Smooth muscle cell of the brain vasculature (primary cell): ENCODE measurements around the gene ATRIP.
A peak's percentile ranks its signal among the peaks of the same experiment; 100 is the strongest.
"Not testable (repeated sequence)": the region's sequence is repeated elsewhere in the genome, so short reads cannot be mapped to it uniquely, and the experiment has no call there.

Source experiments
- DNase-seq: peaks from one replicate; pipeline ENCODE4 v3.0.0-alpha.2; 2012; ENCODE audit warnings: low read depth, low spot score

Gene ATRIP

DNA sequence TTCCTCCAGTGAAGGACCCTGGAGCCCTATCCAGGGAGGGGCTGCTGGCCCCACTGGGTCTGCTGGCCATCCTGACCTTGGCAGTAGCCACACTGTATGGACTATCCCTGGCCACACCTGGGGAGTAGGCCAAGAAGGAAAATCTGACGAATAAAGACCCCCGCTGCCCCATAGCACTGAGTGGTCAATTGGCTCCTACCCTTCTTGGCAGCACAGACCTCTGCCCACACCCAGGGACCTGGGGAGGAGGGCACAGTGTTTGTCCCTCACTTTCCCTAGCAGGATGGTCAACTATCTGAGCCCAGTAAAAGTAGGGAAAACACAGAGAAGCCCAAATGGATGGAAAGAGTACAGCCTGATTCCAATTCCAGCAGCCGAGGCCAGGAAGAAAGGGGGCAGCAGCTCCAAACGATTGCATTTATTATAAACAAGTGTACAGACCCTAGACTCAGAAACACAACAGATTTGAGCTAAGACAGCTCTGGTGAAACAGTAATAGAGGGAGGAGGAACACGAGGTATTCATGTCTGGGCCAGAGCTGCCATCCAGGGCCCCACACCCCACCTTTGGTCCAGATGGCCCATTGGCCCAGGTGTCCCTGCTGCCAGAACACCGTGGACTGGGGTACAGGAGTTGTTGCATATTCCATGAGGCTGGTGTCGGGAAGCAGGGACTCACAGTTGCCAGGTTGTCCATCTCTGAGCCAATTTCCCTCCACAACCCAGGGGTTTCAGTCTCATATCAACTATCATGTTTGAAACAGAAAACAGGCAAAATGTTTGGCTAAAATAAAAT, 21.1 kb downstream of the ATRIP start:
- DNase-seq = no peak

DNA sequence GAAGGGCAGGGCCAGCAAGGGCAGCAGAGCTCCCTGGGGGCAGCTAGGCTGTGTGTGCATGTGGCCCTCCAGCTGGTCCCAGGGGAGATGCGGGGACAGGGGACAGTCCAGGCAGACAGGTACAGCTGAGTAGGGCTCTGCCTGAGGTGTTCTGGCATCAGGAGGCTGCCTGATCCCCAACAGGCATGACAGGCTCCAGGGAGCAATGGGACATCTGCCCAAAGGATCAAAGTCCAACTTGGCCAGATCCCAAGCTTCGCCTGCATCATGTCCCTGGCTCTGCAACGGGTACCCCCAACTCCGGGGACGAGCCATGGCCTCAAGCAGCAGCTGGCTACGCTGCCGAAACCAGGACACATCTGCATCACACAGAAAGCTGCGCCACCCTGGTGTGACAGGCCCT, 21.8 kb downstream of the ATRIP start:
- DNase-seq = no peak

DNA sequence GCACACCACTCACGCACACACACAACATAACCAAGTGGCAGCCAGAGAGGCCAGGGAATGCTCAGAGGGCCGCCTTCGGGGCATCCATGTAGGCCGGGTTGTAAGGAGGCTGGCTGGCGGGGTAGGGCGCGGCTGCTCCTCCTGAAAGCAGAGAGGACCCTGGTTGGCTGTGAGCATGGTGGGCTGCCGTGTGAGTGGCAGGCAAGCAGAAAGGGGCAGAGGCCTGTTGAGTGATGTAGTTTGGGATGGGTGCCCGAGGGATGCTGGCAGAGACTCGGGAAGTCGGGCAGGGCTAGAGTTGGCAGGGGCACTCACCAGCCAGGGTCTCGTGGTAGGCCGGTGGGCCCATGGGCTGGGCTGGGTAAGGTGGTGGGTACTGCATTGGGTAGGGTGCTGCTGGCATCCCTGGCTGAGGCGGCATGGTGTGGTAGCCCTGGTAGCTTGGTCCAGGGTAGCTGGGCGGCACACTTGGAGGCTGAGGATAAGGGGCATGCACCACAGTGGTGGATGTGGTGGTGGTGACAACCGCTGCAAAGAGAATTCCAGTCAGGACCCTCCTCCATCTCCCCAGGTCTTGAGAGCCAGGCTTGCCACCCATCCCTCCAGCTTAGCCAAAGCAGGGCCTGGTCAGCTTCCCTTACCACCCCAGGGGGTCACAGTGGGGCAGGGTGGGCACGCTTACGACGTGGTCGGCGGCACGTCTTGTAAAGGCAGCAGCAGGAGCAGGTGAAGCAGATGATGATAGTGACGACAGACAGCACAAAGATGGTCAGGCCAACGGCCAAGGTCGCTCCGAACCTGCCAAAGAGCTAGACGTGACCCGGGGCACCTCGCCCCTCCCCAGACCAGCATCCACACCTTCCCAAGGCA, 22.7 kb downstream of the ATRIP start:
- DNase-seq = no peak

DNA sequence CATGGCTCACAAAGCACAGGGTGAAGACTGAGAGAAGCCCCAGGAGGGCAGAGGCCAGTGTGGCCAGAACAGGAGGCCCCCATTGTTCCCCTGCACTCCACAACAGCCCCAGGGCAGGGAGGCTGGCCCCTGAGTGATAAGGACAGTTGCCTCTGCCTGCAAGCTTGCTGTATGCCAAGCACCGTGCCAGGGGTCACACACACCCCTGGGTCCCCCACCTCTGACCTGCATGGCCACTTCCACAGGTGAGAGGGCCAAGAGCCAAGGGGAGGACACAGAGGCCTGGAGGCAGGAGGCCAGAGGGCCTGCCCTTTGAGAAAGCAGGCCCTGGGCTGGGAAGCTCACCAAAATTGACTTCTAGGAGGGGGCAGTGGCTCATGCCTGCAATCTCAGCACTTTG, 23.7 kb downstream of the ATRIP start:
- no peak for DNase-seq

GRCh38 chr3:48472673-48472922, 26.1 kb downstream of the ATRIP start:
- DNase-seq = no peak

GRCh38 chr3:48472923-48473616, 26.5 kb downstream of the ATRIP start:
- DNase-seq = peak; percentile 74

GRCh38 chr3:48473617-48473952, 27.0 kb downstream of the ATRIP start:
- DNase-seq = no peak

DNA sequence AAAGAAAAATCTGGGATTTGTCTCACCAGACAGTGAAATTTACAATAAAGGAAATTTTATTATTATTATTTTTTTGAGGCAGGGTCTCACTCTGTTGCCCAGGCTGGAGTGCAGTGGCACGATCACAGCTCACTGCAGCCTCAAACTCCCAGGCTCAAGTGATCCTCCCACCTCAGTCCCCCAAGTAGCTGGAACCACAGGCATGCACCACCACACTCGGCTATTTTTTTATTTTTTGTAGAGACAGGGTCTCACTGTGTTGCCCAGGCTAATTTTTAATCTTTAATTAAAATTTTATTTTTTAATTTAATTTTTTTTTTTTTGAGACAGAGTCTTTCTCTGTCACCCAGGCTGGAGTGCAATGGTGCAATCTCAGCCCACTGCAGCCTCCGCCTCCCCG, 27.5 kb downstream of the ATRIP start:
- DNase-seq = not testable (repeated sequence)

DNA sequence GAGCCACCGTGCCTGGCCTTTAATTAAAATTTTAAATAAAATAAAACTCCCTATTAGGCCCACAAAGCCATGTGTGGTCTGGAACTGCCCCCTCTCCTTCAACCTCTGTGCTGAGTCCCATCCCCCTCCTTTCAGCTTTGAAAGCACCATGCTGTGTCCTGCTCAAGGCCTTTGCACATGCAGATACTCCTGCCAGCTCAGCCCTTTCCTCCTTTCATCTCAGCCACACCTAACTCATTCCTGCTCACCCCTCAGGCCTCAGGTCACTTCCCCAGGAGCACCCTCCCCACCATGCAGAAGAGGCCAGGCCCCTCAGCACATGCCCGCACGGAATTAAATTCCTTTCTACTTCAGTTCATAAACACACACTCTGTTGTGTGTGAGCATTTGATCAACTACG, 28.1 kb downstream of the ATRIP start:
- DNase-seq = no peak

DNA sequence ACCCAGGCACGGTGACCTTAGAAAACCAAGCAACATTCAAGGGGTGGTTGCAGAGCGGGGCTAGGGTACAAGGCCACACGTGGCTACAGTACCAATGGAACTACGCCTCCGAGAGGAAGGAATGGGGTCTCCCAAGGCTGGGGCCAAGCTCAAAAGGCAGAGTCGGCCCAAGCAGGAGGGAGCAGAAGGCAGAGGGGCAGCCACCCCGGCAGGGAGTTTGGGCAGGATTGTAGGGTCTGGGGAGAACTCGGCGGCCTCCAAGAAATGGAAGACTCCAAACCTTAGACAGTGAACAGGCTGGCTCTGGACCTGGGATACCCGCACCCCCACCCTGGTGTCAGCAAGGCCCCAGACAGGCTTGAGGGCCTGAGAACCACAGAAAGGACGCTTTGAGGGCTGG, 28.7 kb downstream of the ATRIP start:
- no peak for DNase-seq

DNA sequence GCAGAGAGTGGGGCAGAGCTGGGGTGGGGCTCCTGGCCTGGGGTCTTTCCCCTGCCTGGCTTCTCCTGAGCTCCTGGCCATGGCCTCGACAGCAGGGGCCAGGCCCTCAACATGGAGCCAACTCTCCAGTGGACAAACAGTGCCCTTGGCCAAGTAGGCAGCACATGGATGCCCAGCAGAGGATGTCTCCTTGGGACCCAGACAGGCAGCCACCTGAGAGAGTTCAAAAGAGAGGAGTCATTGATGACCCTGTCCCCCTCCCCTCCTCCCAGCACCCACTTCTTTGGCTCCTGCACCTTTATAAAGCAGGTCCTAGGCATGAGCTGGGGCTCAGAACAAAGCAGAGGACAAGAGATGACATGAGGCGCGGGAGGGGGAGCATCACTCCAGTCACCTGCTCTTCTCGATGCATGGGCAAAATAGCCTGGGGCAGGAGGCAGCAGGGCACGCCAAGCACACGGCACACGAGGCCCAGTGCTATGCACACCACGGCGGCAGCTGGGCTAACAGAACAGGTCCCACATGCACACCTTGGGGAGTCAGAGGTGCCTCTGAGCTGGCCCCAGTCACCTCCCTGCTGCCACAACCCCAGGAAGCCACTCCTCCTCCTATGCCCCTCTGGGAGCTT, 30.0 kb downstream of the ATRIP start:
- DNase-seq = no peak

DNA sequence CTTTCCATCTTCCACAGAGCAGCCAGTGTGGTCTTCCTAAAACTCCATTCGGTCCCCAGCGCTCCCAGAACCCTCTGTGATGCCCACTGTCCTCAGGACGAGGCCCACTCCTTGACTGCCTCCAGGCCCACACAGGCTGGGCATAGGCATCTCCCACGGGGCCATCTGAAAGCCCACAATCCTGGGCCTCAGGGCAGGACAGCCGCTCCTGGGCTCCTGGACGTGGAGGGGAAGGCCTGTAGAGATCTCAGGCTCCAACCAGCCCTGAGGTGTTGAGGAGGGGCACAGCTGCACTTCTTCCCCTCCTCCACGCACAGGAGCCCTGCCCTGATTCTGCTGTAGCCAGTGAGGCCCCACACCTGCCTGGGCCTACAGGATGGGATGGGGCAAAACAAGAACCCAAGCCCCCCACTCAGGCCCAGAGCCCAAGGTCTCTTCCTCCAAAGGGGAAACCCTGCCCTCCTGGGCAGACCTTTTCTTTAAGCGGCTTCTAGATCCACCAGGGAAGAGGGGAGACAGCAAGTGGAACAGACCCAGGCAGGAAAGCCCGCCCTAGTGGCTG, 31.5 kb downstream of the ATRIP start:
- DNase-seq = no peak

DNA sequence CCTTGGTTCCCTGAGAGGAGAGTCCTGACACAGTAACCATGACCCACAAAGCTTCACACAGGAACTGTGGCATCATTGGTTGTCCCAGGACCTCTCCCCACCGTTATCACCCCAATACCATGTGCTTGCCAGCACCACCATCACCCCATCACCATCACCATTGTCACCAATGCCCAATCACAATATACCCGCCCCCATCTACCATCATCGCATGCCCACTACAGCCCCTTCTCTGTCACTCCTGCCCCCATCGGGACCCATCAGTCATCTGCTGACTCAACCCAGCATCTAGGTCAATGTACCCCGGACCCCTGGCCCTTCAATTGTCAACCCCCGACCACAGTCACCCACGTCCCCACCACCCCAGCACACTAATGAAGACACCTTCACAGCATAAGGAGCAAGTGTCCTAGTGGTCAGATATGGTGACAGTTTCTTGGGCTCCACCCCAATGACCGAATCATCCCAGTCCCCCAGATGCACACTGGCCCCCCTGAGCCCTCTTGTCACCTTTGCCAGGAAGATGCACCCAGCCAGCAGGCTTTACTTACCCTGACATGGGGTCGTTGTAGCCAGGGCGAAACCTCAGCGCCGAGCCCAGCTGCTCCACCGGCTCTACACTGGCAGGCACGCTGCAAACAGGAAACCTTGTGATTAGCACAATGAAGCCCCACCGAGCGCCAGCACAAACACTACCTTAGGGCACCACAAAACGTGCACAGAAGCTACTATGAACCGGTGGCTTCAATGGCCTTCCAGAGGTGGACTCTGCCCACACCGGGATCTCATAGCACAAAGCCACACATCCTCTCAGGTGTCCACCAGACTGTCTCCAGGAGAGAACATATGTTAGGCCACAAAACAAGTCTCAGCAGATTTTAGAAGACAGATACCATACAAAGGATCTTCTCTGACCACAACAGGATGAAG, 32.4 kb downstream of the ATRIP start:
- DNase-seq = no peak

- not testable (repeated sequence) for DNase-seq
These were observed 34.4 kb downstream of the ATRIP start for GRCh38 chr3:48480891-48481290.

DNA sequence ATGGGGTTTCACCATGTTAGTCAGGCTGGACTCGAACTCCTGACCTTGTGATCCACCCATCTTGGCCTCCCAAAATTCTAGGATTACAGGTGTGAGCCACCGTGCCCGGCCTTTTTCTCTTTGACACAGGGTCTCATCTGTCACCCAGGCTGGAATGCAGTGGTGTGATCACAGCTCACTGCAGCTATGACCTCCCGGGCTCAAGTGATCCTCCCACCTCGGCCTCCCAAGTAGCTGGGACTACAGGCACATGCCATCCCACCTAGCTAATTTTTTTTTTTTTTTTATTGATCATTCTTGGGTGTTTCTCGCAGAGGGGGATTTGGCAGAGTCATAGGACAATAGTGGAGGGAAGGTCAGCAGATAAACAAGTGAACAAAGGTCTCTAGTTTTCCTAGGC, 36.3 kb downstream of the ATRIP start:
- DNase-seq = not testable (repeated sequence)

- no peak for DNase-seq
These were observed 40.4 kb downstream of the ATRIP start for GRCh38 chr3:48486952-48487351.

GRCh38 chr3:48492461-48493202, 46.1 kb downstream of the ATRIP start:
- no peak for DNase-seq

DNA sequence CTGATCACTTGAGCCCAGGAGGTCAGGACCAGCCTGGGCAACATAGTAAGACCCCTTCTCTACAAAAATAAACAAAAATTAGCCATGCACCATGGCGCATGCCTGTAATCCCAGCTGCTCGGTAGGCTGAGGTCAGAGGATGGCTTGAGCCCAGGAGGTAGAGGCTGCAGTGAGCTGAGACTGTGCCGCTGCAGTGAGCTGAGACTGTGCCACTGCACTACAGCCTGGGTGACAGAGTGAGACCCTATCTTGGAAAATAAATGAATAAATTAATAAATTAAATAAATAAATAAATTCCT, 46.6 kb downstream of the ATRIP start:
- no peak for DNase-seq

DNA sequence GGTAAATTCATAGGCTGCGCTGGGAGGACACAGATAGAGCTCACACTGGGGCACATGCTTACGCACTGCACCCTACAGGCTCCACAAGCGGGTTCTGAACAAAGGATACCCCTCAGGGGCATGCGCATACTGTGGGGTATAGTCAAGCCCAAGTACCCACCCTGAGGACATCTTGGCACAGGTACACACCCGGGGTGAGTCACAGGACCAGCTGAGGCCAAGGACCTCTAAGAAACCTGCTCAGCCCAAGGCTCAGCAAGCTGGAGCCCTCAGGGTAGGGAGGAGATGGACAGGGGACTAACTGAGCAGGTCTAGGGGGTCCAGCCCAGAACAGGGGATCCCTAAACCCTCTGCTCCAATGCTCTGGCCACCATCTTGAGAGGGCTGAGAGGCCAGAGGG, 54.1 kb downstream of the ATRIP start:
- no peak for DNase-seq

DNA sequence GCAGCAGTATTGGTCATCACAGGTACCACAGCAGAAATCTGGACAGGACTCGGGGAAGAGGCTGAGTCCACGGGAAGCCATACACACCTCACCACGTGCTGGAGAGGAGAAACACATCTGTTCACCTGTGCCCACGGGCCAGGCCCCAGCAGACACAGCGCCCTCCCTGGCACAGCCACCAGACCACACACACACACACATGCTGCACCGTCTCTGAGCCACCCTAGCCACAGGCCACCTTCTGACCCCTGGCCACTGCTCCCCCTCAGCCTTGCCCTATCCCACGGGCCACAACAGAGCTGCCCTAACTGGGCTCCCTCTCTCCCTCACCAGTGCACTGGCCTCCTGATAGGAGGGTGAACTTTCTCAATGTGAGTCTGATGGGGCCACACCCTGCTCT, 54.7 kb downstream of the ATRIP start:
- DNase-seq = no peak
